ENCODE data around the gene CCDC78.

Gene CCDC78

DNA sequence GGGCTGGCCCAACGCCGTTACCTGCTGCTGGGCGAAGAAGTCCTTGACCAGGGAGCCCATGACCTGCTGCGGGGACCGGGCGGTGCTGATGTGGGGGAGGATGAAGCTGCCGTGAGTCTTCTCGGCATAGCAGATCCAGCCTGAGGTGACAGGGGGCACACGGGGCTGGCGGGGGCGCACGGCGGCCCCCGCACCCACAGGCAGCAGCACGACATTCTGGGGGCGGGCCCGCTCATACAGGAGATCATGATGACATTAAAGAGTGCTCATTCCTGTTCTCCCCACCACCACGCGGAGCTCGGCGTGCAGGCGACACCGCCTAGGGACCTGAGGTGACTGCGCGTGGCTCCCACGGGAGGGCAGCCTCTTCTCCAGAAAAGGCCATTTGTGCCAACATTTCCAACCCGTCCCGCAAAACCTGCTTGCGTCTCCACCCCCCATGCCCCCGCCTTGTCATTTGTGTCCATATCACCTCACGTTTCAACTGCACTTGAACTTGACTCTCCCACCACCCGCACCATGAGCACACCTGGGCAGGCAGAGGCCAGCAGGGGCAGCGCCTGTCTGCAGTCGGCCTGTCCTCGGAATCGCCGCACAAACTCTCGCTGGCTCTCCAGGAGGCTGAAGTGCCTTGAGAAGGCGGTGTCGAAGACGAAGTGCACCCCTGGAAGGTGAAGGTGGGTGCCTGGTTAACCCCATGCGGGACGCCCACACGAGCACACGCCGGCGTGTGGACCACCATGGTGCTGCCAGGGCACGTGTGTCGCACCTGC lies 8.2 kb upstream of the CCDC78 start:
- H3K27ac Mint-ChIP-seq: no peak overlapping the region
- no peak overlapping the region for H3K4me3 Mint-ChIP-seq
- no peaks in the 10 kb centered on the region for H3K27me3 Mint-ChIP-seq
- H3K36me3 Mint-ChIP-seq (ENCODE audit: low read depth): peaks cover 19% of the 10 kb centered on the region
- H3K9me3 Mint-ChIP-seq: no peaks in the 10 kb centered on the region
- H3K4me1 Mint-ChIP-seq (ENCODE audit: low read depth): peaks cover 24% of the 10 kb centered on the region

DNA sequence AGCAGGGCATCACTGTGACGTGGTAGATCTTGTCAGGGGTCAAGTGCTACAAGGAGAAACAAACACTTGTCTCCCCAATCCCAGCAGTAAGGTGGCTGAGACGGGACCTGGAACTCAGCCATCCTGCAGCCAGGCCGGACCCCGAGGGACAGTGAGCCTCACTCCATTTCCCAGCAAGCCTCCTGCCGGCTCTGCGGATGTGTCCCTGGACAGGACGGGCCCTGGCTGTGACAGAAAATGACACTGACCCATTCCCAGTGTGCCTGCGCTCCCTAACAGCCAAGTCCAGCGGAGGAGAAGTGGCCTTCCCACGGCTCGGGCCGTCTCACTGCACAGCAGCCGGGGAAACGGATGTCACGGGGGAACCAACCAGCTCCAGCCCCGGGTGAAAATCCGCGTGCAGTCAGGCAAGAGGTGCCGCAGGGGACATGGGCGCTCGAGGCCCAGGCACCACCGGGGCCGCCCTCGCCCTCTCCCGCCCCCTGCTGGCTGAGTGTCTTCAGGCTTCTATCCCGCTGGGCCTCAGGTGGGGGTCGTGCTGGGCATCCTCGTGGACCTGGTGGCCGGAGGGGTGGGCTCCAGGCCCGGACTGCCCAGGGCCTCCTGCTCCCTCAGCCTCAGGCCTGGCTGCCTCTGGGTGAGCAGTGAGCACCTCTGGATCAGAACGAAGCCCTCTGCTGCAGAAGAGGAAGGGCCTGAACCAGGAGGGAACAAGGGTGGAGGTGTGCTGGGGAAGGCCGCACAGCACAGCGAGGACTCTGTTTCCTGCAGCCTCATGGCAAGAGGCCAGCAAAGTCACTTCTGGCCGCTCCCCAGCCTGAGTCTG lies 7.4 kb upstream of the CCDC78 start:
- no peak overlapping the region for H3K4me3 Mint-ChIP-seq
- no peaks in the 10 kb centered on the region for H3K27me3 Mint-ChIP-seq
- H3K36me3 Mint-ChIP-seq (ENCODE audit: low read depth): peaks cover 19% of the 10 kb centered on the region
- no peak overlapping the region for H3K27ac Mint-ChIP-seq
- no peaks in the 10 kb centered on the region for H3K9me3 Mint-ChIP-seq
- H3K4me1 Mint-ChIP-seq (ENCODE audit: low read depth): peaks cover 20% of the 10 kb centered on the region

DNA sequence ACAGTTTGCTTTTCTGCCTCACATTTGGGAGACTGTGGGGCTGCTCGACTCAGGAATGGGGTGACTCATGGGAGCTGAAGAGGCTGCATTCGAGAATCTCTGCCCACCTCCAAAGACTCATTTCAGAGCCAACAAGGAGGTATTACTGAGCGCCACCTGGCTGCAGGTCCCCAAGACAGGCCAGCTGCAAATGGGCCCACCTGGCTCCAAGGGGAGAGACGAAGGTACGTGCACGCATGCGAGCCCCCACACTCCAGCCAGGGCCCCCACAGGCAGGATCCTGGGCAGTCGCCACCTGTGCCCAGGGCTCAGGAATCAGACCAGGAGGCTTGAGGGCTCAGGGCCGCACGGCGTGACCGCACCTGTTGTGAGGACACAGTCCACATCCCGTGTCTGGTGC lies 6.7 kb upstream of the CCDC78 start:
- H3K4me1 Mint-ChIP-seq (ENCODE audit: low read depth): peaks cover 18% of the 10 kb centered on the region
- H3K27ac Mint-ChIP-seq: no peak overlapping the region
- no peak overlapping the region for H3K4me3 Mint-ChIP-seq
- H3K36me3 Mint-ChIP-seq (ENCODE audit: low read depth): peaks cover 17% of the 10 kb centered on the region
- no peaks in the 10 kb centered on the region for H3K27me3 Mint-ChIP-seq
- no peaks in the 10 kb centered on the region for H3K9me3 Mint-ChIP-seq

DNA sequence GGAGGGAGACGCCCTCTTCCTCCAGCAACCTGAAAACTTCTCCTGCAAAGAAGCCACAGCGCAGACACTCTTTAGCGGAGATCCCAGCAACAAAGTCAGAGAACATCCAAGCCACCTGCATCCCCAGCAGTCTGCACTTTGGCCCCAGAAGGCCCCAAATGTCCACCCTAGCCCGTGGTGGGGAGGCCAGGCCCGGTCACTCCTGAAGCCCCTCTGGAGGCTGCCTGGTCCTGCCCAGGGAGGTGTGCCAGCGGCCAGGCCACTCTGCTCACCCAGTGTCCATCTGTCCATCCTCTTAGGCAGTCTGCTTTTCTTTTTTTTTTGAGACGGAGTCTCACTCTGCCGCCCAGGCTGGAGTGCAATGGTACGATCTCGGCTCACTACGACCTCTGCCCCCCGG lies 6.1 kb upstream of the CCDC78 start:
- no peak overlapping the region for H3K27ac Mint-ChIP-seq
- H3K27me3 Mint-ChIP-seq: no peaks in the 10 kb centered on the region
- no peaks in the 10 kb centered on the region for H3K9me3 Mint-ChIP-seq
- peaks cover 15% of the 10 kb centered on the region for H3K4me1 Mint-ChIP-seq (ENCODE audit: low read depth)
- peaks cover 13% of the 10 kb centered on the region for H3K36me3 Mint-ChIP-seq (ENCODE audit: low read depth)
- no peak overlapping the region for H3K4me3 Mint-ChIP-seq

GRCh38 chr16:730666-731509 lies 4.6 kb upstream of the CCDC78 start:
- H3K9me3 Mint-ChIP-seq: no peaks in the 10 kb centered on the region
- H3K27ac Mint-ChIP-seq: no peak overlapping the region
- H3K4me1 Mint-ChIP-seq (ENCODE audit: low read depth): peaks cover 7% of the 10 kb centered on the region
- H3K27me3 Mint-ChIP-seq: no peaks in the 10 kb centered on the region
- H3K4me3 Mint-ChIP-seq: no peak overlapping the region
- H3K36me3 Mint-ChIP-seq (ENCODE audit: low read depth): peaks cover 9% of the 10 kb centered on the region

DNA sequence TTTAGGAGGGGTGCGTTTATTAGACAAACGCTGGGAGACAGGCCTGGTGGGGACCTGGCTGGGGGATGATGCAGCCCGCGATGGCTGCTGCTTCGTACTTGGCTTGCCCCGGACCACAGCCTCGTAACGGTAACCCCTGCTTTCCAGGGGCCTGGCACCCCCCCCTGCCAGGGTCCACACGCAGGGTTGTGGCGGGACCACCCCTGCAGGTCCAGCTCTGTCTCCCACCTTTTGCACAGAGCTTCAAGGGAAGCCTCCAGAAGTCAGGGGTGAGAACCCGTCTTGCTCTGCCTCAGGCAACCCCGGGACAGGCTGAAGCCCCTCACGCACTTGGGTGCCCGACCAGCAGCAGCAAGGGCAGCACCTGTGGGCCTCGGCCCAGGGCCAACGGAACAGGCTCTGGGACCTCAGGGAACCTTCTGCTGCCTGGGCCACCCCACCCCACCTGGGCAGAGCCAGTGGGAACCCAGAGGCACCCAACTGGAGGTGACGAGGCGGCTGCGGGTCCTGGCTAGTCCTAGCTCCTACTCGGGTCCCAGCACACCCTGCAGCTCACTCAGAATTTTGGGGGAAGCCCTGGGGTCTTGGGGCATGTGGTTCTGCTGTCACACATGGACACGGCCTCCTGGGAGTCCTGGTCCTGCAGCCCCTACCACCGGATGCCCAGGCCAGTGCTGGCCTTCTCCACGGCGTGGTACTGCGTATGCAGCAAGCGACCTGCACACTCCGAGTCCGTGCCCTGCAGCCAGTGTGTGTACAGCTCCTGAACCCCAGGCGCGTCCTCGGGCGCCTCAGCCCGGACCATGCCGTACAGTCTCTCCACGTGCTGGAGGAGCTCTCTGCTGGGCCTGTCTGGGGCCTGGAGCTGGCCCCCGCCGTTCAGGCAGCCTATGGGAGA lies 3.8 kb upstream of the CCDC78 start:
- no peak overlapping the region for H3K27ac Mint-ChIP-seq
- H3K4me3 Mint-ChIP-seq: no peak overlapping the region
- H3K36me3 Mint-ChIP-seq (ENCODE audit: low read depth): no peaks in the 10 kb centered on the region
- H3K9me3 Mint-ChIP-seq: no peaks in the 10 kb centered on the region
- no peaks in the 10 kb centered on the region for H3K4me1 Mint-ChIP-seq (ENCODE audit: low read depth)
- H3K27me3 Mint-ChIP-seq: no peaks in the 10 kb centered on the region

DNA sequence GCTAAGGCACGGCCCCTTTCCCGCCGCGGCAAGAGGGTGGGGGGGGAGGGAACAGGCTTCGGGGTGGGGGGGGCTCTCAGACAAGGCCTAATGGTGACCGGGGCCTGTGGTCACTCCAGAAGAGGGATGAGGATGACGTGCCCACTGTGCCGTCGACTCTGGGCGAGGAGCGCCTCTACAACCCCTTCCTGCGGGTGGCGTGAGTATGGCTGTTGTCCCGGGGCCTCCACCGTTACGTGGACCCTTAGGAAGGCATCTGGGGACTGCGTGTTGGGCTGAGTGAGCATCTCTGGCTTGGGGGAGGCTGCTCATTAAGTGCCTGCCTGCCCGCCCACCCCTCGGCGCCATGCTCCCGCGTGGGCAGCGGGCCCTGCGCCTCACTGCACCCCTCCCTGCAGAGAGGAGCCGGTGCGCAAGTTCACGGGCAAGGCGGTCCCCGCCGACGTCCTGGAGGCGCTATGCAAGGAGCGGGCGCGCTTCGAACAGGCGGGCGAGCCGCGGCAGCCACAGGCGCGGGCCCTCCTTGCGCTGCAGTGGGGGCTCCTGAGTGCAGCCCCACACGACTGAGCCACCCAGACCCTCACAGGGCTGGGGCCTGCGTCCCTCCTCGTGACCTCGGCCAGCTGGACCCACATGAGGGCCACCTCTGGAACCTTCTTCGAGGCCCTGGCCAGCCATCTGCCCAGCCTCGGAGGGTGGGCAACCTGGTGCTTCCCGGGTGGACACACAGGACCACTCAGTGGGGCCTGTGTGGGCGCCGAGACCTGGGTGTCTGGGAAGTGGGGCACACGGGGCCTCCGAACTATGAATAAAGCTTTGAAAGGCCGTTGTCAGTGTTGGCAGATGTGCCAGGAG lies 2.9 kb upstream of the CCDC78 start:
- H3K27me3 Mint-ChIP-seq: no peaks in the 10 kb centered on the region
- H3K27ac Mint-ChIP-seq: no peak overlapping the region
- H3K4me1 Mint-ChIP-seq (ENCODE audit: low read depth): no peaks in the 10 kb centered on the region
- H3K36me3 Mint-ChIP-seq (ENCODE audit: low read depth): no peaks in the 10 kb centered on the region
- no peaks in the 10 kb centered on the region for H3K9me3 Mint-ChIP-seq
- H3K4me3 Mint-ChIP-seq: peak overlapping the region; percentile 51

DNA sequence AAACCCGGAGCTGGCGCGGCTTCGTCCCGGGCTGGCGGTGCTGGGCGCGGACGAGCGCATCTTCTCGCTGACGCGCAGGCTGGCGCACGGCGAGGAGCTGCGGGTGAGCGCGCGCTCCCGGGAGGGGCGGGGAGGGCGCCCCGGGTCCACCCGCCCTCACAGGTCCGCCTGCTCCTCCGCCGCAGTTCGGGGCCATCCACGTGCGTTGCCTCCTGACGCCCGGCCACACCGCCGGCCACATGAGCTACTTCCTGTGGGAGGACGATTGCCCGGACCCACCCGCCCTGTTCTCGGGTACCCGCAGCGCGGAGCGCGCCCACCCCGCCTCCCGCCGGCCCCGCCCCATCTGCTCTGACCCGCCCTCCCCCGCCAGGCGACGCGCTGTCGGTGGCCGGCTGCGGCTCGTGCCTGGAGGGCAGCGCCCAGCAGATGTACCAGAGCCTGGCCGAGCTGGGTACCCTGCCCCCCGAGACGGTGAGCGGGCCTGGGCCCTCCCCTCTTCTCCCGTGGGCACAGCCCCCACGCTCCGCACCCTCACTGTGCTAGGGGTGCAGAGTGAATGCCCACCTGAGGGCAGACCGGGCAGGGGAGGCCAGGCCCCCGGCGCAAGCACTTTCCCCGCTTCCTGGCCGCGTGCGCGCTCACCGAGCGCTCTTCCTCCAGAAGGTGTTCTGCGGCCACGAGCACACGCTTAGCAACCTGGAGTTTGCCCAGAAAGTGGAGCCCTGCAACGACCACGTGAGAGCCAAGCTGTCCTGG lies 2.1 kb upstream of the CCDC78 start:
- Mint-ChIP-seq H3K4me3 (peak overlapping the region; percentile 51), H3K4me1 (ENCODE audit: low read depth) (no peaks in the 10 kb centered on the region), H3K9me3 (no peaks in the 10 kb centered on the region), H3K27me3 (no peaks in the 10 kb centered on the region), H3K27ac (no peak overlapping the region), H3K36me3 (ENCODE audit: low read depth) (no peaks in the 10 kb centered on the region)

DNA sequence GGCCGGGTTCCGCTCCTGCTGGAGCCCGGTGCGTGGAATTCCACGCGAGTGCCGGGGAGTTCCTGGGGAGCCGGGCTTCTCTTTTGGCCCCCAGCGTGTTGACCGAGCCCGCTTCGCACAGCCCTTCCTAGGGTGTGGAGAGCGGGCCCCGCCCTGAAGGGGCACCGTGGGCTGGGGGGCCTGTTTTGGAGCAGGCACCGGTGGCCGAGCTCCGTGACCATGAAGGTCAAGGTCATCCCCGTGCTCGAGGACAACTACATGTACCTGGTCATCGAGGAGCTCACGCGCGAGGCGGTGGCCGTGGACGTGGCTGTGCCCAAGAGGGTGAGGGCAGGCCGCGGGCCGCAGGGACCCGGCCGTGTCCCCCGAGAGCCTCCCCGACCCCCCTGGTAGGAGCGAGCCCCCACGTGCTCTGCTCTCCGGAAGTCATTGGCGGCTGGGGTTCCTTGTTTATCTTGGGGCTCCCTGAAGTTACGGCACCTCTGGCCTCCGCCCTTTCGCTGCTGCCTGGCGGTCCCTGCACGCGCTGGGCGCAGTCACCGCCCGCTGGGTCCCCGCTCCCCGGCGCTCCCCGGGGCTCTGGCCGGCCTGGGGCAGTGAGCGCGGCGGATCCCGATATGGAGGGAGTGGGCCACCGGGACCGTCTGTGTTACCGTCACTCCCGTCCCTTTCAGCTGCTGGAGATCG lies 1.2 kb upstream of the CCDC78 start:
- Mint-ChIP-seq H3K4me1 (ENCODE audit: low read depth) (peaks cover 6% of the 10 kb centered on the region), H3K36me3 (ENCODE audit: low read depth) (no peaks in the 10 kb centered on the region), H3K27me3 (no peaks in the 10 kb centered on the region), H3K4me3 (peak overlapping the region; percentile 70), H3K9me3 (no peaks in the 10 kb centered on the region), H3K27ac (no peak overlapping the region)

GRCh38 chr16:726188-726437 lies 130 bp downstream of the CCDC78 start:
- H3K36me3 Mint-ChIP-seq (ENCODE audit: low read depth): no peaks in the 10 kb centered on the region
- no peak overlapping the region for H3K4me3 Mint-ChIP-seq
- H3K9me3 Mint-ChIP-seq: no peaks in the 10 kb centered on the region
- H3K27ac Mint-ChIP-seq: no peak overlapping the region
- no peaks in the 10 kb centered on the region for H3K27me3 Mint-ChIP-seq
- H3K4me1 Mint-ChIP-seq (ENCODE audit: low read depth): peaks cover 11% of the 10 kb centered on the region

DNA sequence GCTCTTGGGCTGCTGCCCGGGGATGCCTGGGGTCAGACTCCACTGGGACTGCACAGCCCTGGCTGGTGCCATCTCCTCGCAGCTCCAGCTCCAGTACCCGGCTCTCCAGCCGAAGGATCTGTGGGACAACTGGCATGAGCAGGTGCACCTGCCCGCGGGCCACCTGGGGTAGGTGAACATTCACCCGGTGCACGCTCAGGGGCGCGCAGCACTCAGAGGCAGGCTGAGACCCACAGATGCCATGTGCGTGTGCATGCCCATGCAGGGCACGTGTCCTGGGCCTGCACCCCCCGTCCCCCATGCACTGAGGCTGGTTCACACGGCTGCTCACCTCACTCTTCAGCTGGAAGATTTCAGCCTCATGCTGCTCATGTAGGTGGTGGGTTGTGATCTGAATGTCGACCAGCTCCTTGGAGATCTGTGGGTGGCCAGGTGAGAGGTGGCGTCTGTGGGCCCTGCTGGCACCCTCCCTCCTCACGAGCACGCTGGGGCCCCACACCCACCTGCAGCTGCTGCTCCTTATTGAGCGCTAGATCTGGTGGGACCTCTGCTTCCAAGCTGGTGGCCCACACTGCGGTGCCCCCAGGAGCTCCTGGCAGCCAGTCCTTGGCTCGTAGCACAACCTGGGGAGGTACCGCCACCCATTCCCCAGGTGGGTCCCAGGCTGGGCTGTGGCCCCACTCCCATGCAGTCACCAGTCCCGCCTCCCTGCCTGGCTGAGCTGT lies 618 bp downstream of the CCDC78 start:
- H3K27me3 Mint-ChIP-seq: no peaks in the 10 kb centered on the region
- H3K4me1 Mint-ChIP-seq (ENCODE audit: low read depth): peaks cover 11% of the 10 kb centered on the region
- no peak overlapping the region for H3K27ac Mint-ChIP-seq
- no peaks in the 10 kb centered on the region for H3K36me3 Mint-ChIP-seq (ENCODE audit: low read depth)
- H3K4me3 Mint-ChIP-seq: no peak overlapping the region
- H3K9me3 Mint-ChIP-seq: no peaks in the 10 kb centered on the region

GRCh38 chr16:725041-725376 lies 1.2 kb downstream of the CCDC78 start:
- Mint-ChIP-seq H3K4me3 (no peak overlapping the region), H3K9me3 (no peaks in the 10 kb centered on the region), H3K4me1 (ENCODE audit: low read depth) (peaks cover 16% of the 10 kb centered on the region), H3K27me3 (no peaks in the 10 kb centered on the region), H3K36me3 (ENCODE audit: low read depth) (no peaks in the 10 kb centered on the region), H3K27ac (no peak overlapping the region)

Measured in stimulated activated naive CD8-positive, alpha-beta T cell treated with anti-CD3 and anti-CD28 coated beads, Interleukin-15, Interleukin-2, amounts not matched to agents 100 ng/mL and 50 ng/mL, for 24 hours (primary cell).